Lower lobe of right lung (tissue), 2 donors: ENCODE measurements around the gene ADGRL3. TPM values are rescaled to one million over a fixed set of nuclear protein-coding genes. Genes with fewer than 3 reads are reported as not detected.

ENCODE experiments used
- ATAC-seq, 2 donors: fragments of 200-7000 bp; cut with Tn5 transposase; one replicate each; pipeline ENCODE4 v1.9.1; 2020 to 2022; ENCODE audit warnings: mild to moderate bottlenecking in 2 of 2, moderate library complexity in 2 of 2
- DNase-seq: peaks from one replicate; pipeline ENCODE4 v3.0.0-alpha.2; 2020
- H3K27ac ChIP-seq: fragments of 200-600 bp; one replicate; pipeline ENCODE4 v1.8.0; 2022
- H3K27me3 ChIP-seq: fragments of 200-600 bp; one replicate; pipeline ENCODE4 v1.8.0; 2022; ENCODE audit warnings: low read depth
- H3K36me3 ChIP-seq: fragments of 200-600 bp; one replicate; pipeline ENCODE4 v1.8.0; 2022; ENCODE audit warnings: mild to moderate bottlenecking
- H3K4me1 ChIP-seq: fragments of 200-600 bp; one replicate; pipeline ENCODE4 v1.8.0; 2022
- H3K4me3 ChIP-seq: fragments of 200-600 bp; one replicate; pipeline ENCODE4 v1.8.0; 2022; ENCODE audit warnings: mild to moderate bottlenecking
- H3K9me3 ChIP-seq: fragments of 200-600 bp; one replicate; pipeline ENCODE4 v1.8.0; 2022
- CTCF ChIP-seq: fragments of 200-600 bp; IDR thresholded peaks from one replicate; pipeline ENCODE4 v1.8.0; 2022; ENCODE audit warnings: antibody characterized with exemption, mild to moderate bottlenecking
- intact Hi-C: fragments of 100-400 bp; cut with DNase I; formaldehyde crosslinking; loops from one replicate; pipeline ENCODE4 v1.11.0; 2022
- total RNA-seq: library from RNA; stranded (reverse); fragmentation: NEBNext Ultra II Directional; extraction: Animal tissue kit (Norgen Biotek cat#: 25700); gene quantifications from one replicate; pipeline ENCODE4 v1.2.1, GENCODE V29; 2021
- donor health status: DM: no; HTN: yes; CAD: no; lungs with severe emphysema.

Gene ADGRL3
- total RNA-seq, 1 donor from 2014 or later = 6.0 TPM

GRCh38 chr4:61918507-61918906 lies 718.4 kb downstream of the ADGRL3 start:
- H3K27ac ChIP-seq = no peak overlapping the region
- no peaks in the 10 kb centered on the region for H3K27me3 ChIP-seq
- H3K4me3 ChIP-seq = no peak overlapping the region
- no peaks in the 10 kb centered on the region for H3K36me3 ChIP-seq
- H3K4me1 ChIP-seq = peaks cover 8% of the 10 kb centered on the region
- ATAC-seq (no peak), DNase-seq (no peak)
- intact Hi-C loops = no loop called here
- no peak for TF ChIP-seq CTCF
- H3K9me3 ChIP-seq = no peaks in the 10 kb centered on the region

- Histone ChIP-seq H3K9me3 (no peaks in the 10 kb centered on the region), H3K4me3 (no peak overlapping the region), H3K27ac (no peak overlapping the region), H3K27me3 (no peaks in the 10 kb centered on the region), H3K4me1 (peaks cover 8% of the 10 kb centered on the region), H3K36me3 (no peaks in the 10 kb centered on the region)
- DNase-seq (no peak), ATAC-seq (no peak)
- intact Hi-C loops = no loop called here
- TF ChIP-seq CTCF = no peak
These were observed 718.9 kb downstream of the ADGRL3 start for GRCh38 chr4:61918987-61919386.

- TF ChIP-seq CTCF = no peak
- H3K36me3 ChIP-seq = no peaks in the 10 kb centered on the region
- peaks cover 8% of the 10 kb centered on the region for H3K4me1 ChIP-seq
- intact Hi-C loops = no loop called here
- ATAC-seq (no peak), DNase-seq (no peak)
- no peaks in the 10 kb centered on the region for H3K9me3 ChIP-seq
- no peak overlapping the region for H3K4me3 ChIP-seq
- H3K27ac ChIP-seq = no peak overlapping the region
- H3K27me3 ChIP-seq = no peaks in the 10 kb centered on the region
These were observed 719.4 kb downstream of the ADGRL3 start for GRCh38 chr4:61919561-61919960.

GRCh38 chr4:61921920-61922319 lies 721.8 kb downstream of the ADGRL3 start:
- intact Hi-C loops = no loop called here
- Histone ChIP-seq H3K9me3 (no peaks in the 10 kb centered on the region), H3K27me3 (no peaks in the 10 kb centered on the region), H3K36me3 (no peaks in the 10 kb centered on the region), H3K4me1 (peaks cover 8% of the 10 kb centered on the region), H3K27ac (no peak overlapping the region), H3K4me3 (no peak overlapping the region)
- TF ChIP-seq CTCF = no peak
- no peak for DNase-seq
- no peak for ATAC-seq

GRCh38 chr4:61922766-61923165 lies 722.6 kb downstream of the ADGRL3 start:
- intact Hi-C loops = no loop called here
- H3K4me3 ChIP-seq = no peak overlapping the region
- H3K36me3 ChIP-seq = no peaks in the 10 kb centered on the region
- no peak for TF ChIP-seq CTCF
- H3K4me1 ChIP-seq = peaks cover 8% of the 10 kb centered on the region
- ATAC-seq (no peak), DNase-seq (no peak)
- no peaks in the 10 kb centered on the region for H3K27me3 ChIP-seq
- H3K9me3 ChIP-seq = no peaks in the 10 kb centered on the region
- no peak overlapping the region for H3K27ac ChIP-seq

- Histone ChIP-seq H3K4me3 (no peak overlapping the region), H3K9me3 (no peaks in the 10 kb centered on the region), H3K27me3 (no peaks in the 10 kb centered on the region), H3K27ac (no peak overlapping the region), H3K36me3 (no peaks in the 10 kb centered on the region), H3K4me1 (peaks cover 8% of the 10 kb centered on the region)
- ATAC-seq (no peak), DNase-seq (no peak)
- TF ChIP-seq CTCF = no peak
- intact Hi-C loops = no loop called here
These were observed 723.1 kb downstream of the ADGRL3 start for GRCh38 chr4:61923179-61923578.
